Body of pancreas (tissue), 4 donors: ENCODE data around the gene RHBDD2. TPM values are rescaled to one million over a fixed set of nuclear protein-coding genes. Genes with fewer than 3 reads are reported as not detected.

Experiments used
- ATAC-seq: fragments of 150-250 bp; one replicate; pipeline ENCODE4 v1.9.1; 2016
- DNase-seq, 4 donors: peaks; one replicate each; pipeline ENCODE4 v3.0.0-alpha.2; 2019
- H3K27ac ChIP-seq, 4 donors: fragments of 200-600 bp; sonication (generic); 1 replicate in 3 of 4; 2 replicates in 1 of 4; pipeline versions ENCODE4 v1.5.1 to v1.6.1; 2016 to 2019; ENCODE audit warnings: mild to moderate bottlenecking in 1 of 4, mixed read lengths in 1 of 4, moderate library complexity in 1 of 4
- H3K27me3 ChIP-seq, 2 donors: fragments of 200-600 bp; sonication (generic); one replicate each; pipeline ENCODE4 v1.6.0; 2016; ENCODE audit warnings: mild to moderate bottlenecking in 1 of 2
- H3K36me3 ChIP-seq, 2 donors: fragments of 200-600 bp; sonication (generic); replicated peaks in 1 of 2; 2 replicates each; pipeline ENCODE4 v1.5.1; 2016; ENCODE audit warnings: low read depth in 2 of 2; ENCODE audit not compliant: insufficient read depth in 1 of 2
- H3K4me1 ChIP-seq: fragments of 200-600 bp; sonication (generic); one replicate; pipeline ENCODE4 v1.6.0; 2016
- H3K4me3 ChIP-seq, 2 donors: fragments of 200-600 bp; sonication (generic); 1 replicate in 1 of 2; 2 replicates in 1 of 2; pipeline ENCODE4 v1.5.1; 2016 to 2019
- H3K9me3 ChIP-seq, 3 donors: fragments of 200-600 bp; sonication (generic); 1 replicate in 2 of 3; 2 replicates in 1 of 3; pipeline ENCODE4 v1.5.1; 2016
- POLR2A ChIP-seq, 3 donors: fragments of 450-650 bp; IDR thresholded peaks; one replicate each; pipeline ENCODE4 v1.6.1; 2016; ENCODE audit warnings: antibody characterized with exemption in 3 of 3, mild to moderate bottlenecking in 2 of 3
- WGBS, 2 donors: methylation state at CpG; one replicate each; pipeline ENCODE4 v1.1.5; 2017; 5-methylcytosine and 5-hydroxymethylcytosine counted together
- intact Hi-C: fragments of 100-400 bp; cut with DNase I; formaldehyde crosslinking; loops from one replicate; pipeline ENCODE4 v1.15.1; 2023
- total RNA-seq, 2 donors: library from RNA; depleted of rRNA; stranded (reverse); fragments of >200 nt; gene quantifications; one replicate each; pipeline ENCODE4 v1.1.0, GENCODE V29; 2016
- TF ChIP-seq, protein P1 (sequence below), 7 experiments: fragments of 450-650 bp in 4 of 7; fragments of 200-600 bp in 3 of 7; sonication (generic) in 3 of 7; IDR thresholded peaks; one replicate each; pipeline ENCODE4 v1.5.1; 2016 to 2019; ENCODE audit warnings: antibody characterized with exemption in 7 of 7

RHBDD2 gene
- total RNA-seq, 2 donors from 2014 or later: 18.7 to 41.2 TPM

DNA sequence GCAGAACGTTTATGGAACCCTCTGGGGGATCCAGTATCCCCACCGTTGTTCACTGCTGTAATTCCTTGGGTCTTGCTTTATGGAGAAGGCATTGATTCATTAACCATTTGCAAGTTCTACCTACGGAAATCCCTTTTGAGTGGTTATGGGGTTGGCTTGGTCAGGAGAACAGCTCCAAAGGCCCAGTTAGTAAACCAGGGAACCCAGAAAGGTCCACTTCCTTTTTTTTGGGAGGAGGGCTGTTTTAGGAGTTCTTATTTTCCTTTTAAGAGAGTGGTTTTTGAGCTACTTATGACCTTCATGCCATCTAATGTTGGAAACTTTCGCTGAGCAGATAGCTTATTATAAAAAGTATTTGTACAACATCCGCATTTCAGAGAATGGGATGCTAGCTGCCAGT, 37.4 kb downstream of the RHBDD2 start:
- WGBS, 2 donors: 43 to 45% methylated on average over 5 of the region's 5 CpGs
- peaks cover 31% of the 10 kb centered on the region for H3K4me1 ChIP-seq
- no peaks in the 10 kb centered on the region for H3K9me3 ChIP-seq
- DNase-seq (no peak), ATAC-seq (no peak)
- no peaks in the 10 kb centered on the region for H3K27me3 ChIP-seq
- intact Hi-C loops: no loop called here
- no peaks in the 10 kb centered on the region for H3K36me3 ChIP-seq
- H3K4me3 ChIP-seq: no peak overlapping the region
- H3K27ac ChIP-seq: peak overlapping the region in 3 of 4 donors; percentile 82 to 91 (median 88)
- TF ChIP-seq, protein P1, sequence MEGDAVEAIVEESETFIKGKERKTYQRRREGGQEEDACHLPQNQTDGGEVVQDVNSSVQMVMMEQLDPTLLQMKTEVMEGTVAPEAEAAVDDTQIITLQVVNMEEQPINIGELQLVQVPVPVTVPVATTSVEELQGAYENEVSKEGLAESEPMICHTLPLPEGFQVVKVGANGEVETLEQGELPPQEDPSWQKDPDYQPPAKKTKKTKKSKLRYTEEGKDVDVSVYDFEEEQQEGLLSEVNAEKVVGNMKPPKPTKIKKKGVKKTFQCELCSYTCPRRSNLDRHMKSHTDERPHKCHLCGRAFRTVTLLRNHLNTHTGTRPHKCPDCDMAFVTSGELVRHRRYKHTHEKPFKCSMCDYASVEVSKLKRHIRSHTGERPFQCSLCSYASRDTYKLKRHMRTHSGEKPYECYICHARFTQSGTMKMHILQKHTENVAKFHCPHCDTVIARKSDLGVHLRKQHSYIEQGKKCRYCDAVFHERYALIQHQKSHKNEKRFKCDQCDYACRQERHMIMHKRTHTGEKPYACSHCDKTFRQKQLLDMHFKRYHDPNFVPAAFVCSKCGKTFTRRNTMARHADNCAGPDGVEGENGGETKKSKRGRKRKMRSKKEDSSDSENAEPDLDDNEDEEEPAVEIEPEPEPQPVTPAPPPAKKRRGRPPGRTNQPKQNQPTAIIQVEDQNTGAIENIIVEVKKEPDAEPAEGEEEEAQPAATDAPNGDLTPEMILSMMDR (IDR thresholded peaks at IDR 0.05): no peak
- TF ChIP-seq POLR2A (IDR thresholded peaks at IDR 0.05): no peak

- H3K27me3 ChIP-seq: no peaks in the 10 kb centered on the region
- no peak for TF ChIP-seq POLR2A (IDR thresholded peaks at IDR 0.05)
- TF ChIP-seq, protein P1 (IDR thresholded peaks at IDR 0.05): no peak
- DNase-seq (no peak), ATAC-seq (no peak)
- peak overlapping the region in 2 of 4 donors; percentile 82 to 88 for H3K27ac ChIP-seq
- H3K4me1 ChIP-seq: peaks cover 31% of the 10 kb centered on the region
- H3K4me3 ChIP-seq: no peak overlapping the region
- H3K36me3 ChIP-seq: no peaks in the 10 kb centered on the region
- H3K9me3 ChIP-seq: no peaks in the 10 kb centered on the region
- intact Hi-C loops: no loop called here
- 76 to 79% methylated on average over 11 of the region's 11 CpGs for WGBS, 2 donors
Measured at GRCh38 chr7:75916685-75917634, 38.1 kb downstream of the RHBDD2 start.

DNA sequence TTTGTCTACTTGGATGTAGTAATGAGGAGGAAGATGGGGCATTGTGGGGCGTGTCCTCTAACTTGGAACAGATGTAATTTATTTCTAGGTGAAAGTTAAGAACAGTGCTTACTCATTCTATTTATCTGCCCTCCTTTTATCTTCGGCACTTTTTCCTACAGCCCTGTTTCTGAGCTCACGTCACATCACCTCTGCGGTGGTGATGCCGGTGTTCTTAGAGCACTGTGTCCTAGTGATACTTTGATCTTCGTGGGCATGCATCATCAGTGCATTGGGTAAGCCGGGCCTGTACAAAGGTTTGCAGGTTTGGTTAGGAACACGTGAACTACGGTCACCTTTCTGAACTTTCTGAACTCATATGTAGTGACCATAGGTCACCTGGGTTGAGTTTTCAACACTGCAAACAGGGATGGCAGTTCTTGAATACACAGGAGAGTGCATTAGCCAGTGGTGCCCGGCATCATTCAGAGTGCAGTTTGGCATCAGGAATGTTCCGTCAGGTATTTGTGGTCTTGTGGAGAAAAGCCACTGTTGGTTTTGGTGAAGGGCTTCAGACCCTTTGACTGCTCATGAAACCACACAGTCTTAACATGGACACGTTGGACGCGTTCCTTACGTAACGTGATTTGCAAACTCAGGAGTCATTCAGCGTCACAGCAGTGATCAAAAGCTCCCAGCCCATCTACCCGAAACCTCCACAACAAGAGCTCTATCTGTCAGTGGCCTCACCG, 41.8 kb downstream of the RHBDD2 start:
- DNase-seq (no peak), ATAC-seq (no peak)
- Histone ChIP-seq H3K4me1 (peaks cover 28% of the 10 kb centered on the region), H3K27me3 (no peaks in the 10 kb centered on the region), H3K4me3 (no peak overlapping the region), H3K9me3 (no peaks in the 10 kb centered on the region), H3K27ac (no peak overlapping the region), H3K36me3 (no peaks in the 10 kb centered on the region)
- TF ChIP-seq, protein P1 (IDR thresholded peaks at IDR 0.05): no peak
- no peak for TF ChIP-seq POLR2A (IDR thresholded peaks at IDR 0.05)
- intact Hi-C loops: no loop called here
- WGBS, 2 donors: 85 to 88% methylated on average over 17 to 19 of the region's 19 CpGs

DNA sequence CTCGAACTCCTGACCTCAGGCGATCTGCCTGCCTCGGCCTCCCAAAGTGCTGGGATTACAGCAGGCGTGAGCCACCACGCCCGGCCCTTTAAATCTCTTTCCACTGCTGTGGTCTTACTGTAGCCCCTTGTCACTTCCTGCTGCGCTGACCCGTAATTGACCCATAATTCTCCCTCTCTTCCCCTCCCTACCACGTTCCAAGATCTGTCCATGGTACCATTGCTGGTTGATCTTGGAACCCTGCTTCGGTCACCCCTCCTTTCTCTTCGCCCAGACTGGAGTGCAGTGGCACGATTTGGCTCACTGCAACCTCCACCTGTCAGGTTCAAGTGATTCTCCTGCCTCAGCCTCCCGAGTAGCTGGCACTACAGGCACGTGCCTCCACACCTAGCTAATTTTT, 42.6 kb downstream of the RHBDD2 start:
- intact Hi-C loops: no loop called here

More for the DNA sequence above, 42.6 kb downstream of the RHBDD2 start:
- Histone ChIP-seq H3K36me3 (no peaks in the 10 kb centered on the region), H3K4me3 (no peak overlapping the region), H3K27ac (no peak overlapping the region), H3K4me1 (peaks cover 20% of the 10 kb centered on the region), H3K27me3 (no peaks in the 10 kb centered on the region), H3K9me3 (no peaks in the 10 kb centered on the region)
- WGBS, 2 donors: 80 to 84% methylated on average over 14 of the region's 14 CpGs
- ATAC-seq (no peak), DNase-seq (no peak)
- TF ChIP-seq POLR2A (IDR thresholded peaks at IDR 0.05): no peak
- TF ChIP-seq, protein P1 (IDR thresholded peaks at IDR 0.05): no peak
